H1 (cell line): Measurements from ENCODE around the gene MT1B. TPM values are rescaled to one million over a fixed set of nuclear protein-coding genes. Genes with fewer than 3 reads are reported as not detected.

Experiments used
- CTCF ChIA-PET: fragments of 300-600 bp; sonication (Branson Sonifier 250); formaldehyde crosslinking; loops from one replicate; lab custom pipeline; 2021; ENCODE audit not compliant: partially characterized antibody; lab: Charles Lee
- POLR2A ChIA-PET: fragments of 300-600 bp; sonication (Branson Sonifier 250); formaldehyde crosslinking; loops from one replicate; lab custom pipeline; 2021; ENCODE audit warnings: inconsistent platforms; ENCODE audit not compliant: partially characterized antibody; lab: Charles Lee
- DNase-seq, 2 experiments: peaks; one replicate each; pipeline versions ENCODE4 v3.0.0 to v3.0.0-alpha.2; 2010 to 2022; ENCODE audit warnings: low spot score in 2 of 2, low read depth in 1 of 2, mixed read lengths in 1 of 2
- FAIRE-seq: peaks from 2 replicates; lab custom pipeline; 2011; peaks lifted over from hg19 to GRCh38; lab: Jason Lieb, UNC
- H2AFZ ChIP-seq: 2 replicates; pipeline ENCODE4 v1.8.1; 2012; ENCODE audit warnings: low read length, inconsistent platforms
- H2AK5ac ChIP-seq: 2 replicates; pipeline ENCODE4 v1.6.1; 2013; ENCODE audit warnings: low read depth, low read length
- H2BK120ac ChIP-seq: replicated peaks from 2 replicates; pipeline ENCODE3; 2013; ENCODE audit warnings: low read depth, low read length, inconsistent platforms
- H2BK12ac ChIP-seq: 2 replicates; pipeline ENCODE4 v1.6.1; 2013; ENCODE audit warnings: low read depth, low read length
- H2BK15ac ChIP-seq: 2 replicates; pipeline ENCODE4 v1.6.1; 2013; ENCODE audit warnings: low read length
- H2BK20ac ChIP-seq: 2 replicates; pipeline ENCODE4 v1.6.1; 2013; ENCODE audit warnings: low read length
- H2BK5ac ChIP-seq: 2 replicates; pipeline ENCODE4 v1.6.1; 2013; ENCODE audit warnings: low read depth, low read length
- H3K14ac ChIP-seq: 2 replicates; pipeline ENCODE4 v1.6.1; 2013; ENCODE audit warnings: inconsistent platforms; ENCODE audit not compliant: insufficient read length
- H3K18ac ChIP-seq: 2 replicates; pipeline ENCODE4 v1.6.1; 2013; ENCODE audit warnings: low read length; ENCODE audit errors: extremely low read depth
- H3K23ac ChIP-seq: 2 replicates; pipeline ENCODE4 v1.6.1; 2013; ENCODE audit warnings: inconsistent platforms; ENCODE audit not compliant: insufficient read length
- H3K23me2 ChIP-seq: 2 replicates; pipeline ENCODE4 v1.6.1; 2013; ENCODE audit warnings: low read depth, low read length
- H3K27ac ChIP-seq: 2 replicates; pipeline ENCODE4 v1.6.1; 2011; ENCODE audit warnings: low read depth, low read length, inconsistent platforms
- H3K27me3 ChIP-seq, 4 experiments: replicated peaks in 1 of 4; 1 replicate in 1 of 4; 2 replicates in 3 of 4; pipeline versions ENCODE4 v1.6.1 to v1.8.1; 2011 to 2013; ENCODE audit warnings: low read length in 3 of 4, mild to moderate bottlenecking in 3 of 4, inconsistent platforms in 2 of 4, mixed read lengths in 2 of 4, moderate library complexity in 1 of 4; ENCODE audit not compliant: control insufficient read depth in 3 of 4, insufficient read depth in 3 of 4; ENCODE audit errors: extremely low read depth in 1 of 4
- H3K36me3 ChIP-seq, 4 experiments: 2 replicates each; pipeline versions ENCODE4 v1.6.1 to v1.8.1; 2011 to 2013; ENCODE audit warnings: mild to moderate bottlenecking in 4 of 4, low read length in 3 of 4, moderate library complexity in 2 of 4, control low read depth in 1 of 4, inconsistent platforms in 1 of 4; ENCODE audit not compliant: insufficient read depth in 4 of 4, control insufficient read depth in 2 of 4
- H3K4ac ChIP-seq: replicated peaks from 2 replicates; pipeline ENCODE3; 2013; ENCODE audit warnings: low read length, low read depth, mixed read lengths, inconsistent platforms; ENCODE audit not compliant: insufficient read length
- H3K4me1 ChIP-seq, 4 experiments: replicated peaks in 1 of 4; 1 replicate in 1 of 4; 2 replicates in 3 of 4; pipeline versions ENCODE4 v1.6.1 to v1.8.1; 2011 to 2013; ENCODE audit warnings: low read length in 3 of 4, inconsistent platforms in 2 of 4, mixed read lengths in 1 of 4; ENCODE audit not compliant: insufficient read depth in 4 of 4, control insufficient read depth in 3 of 4
- H3K4me2 ChIP-seq, 2 experiments: 2 replicates each; pipeline versions ENCODE4 v1.6.1 to v1.8.1; 2011 to 2013; ENCODE audit warnings: low read depth in 2 of 2, low read length in 2 of 2, control low read depth in 1 of 2, inconsistent platforms in 1 of 2, mild to moderate bottlenecking in 1 of 2; ENCODE audit not compliant: insufficient read depth in 1 of 2
- H3K4me3 ChIP-seq, 4 experiments: fragments of 200-600, 300-600 bp in 1 of 4; sonication (generic), shearing (Covaris generic), sonication (Bioruptor Twin) in 1 of 4; 2 replicates each; pipeline versions ENCODE4 v1.5.1 to v1.8.1; 2011 to 2016; ENCODE audit warnings: low read length in 4 of 4, low read depth in 3 of 4, control low read depth in 2 of 4, inconsistent platforms in 2 of 4, mild to moderate bottlenecking in 2 of 4, mixed read lengths in 1 of 4, moderate library complexity in 1 of 4; ENCODE audit not compliant: insufficient read depth in 2 of 4; ENCODE audit errors: extremely low read depth in 1 of 4
- H3K56ac ChIP-seq: replicated peaks from 2 replicates; pipeline ENCODE3; 2013; ENCODE audit warnings: low read depth, mild to moderate bottlenecking, mixed read lengths, low read length, inconsistent platforms; ENCODE audit not compliant: insufficient read length
- H3K79me1 ChIP-seq: 2 replicates; pipeline ENCODE4 v1.6.1; 2013; ENCODE audit warnings: low read depth, low read length, control low read depth
- H3K79me2 ChIP-seq, 2 experiments: 2 replicates each; pipeline versions ENCODE4 v1.6.1 to v1.8.1; 2012 to 2013; ENCODE audit warnings: low read length in 2 of 2, mild to moderate bottlenecking in 2 of 2, inconsistent platforms in 1 of 2; ENCODE audit not compliant: insufficient read depth in 2 of 2, control insufficient read depth in 1 of 2
- H3K9ac ChIP-seq, 4 experiments: replicated peaks in 1 of 4; 1 replicate in 1 of 4; 2 replicates in 3 of 4; pipeline versions ENCODE4 v1.6.1 to v1.8.1; 2011 to 2013; ENCODE audit warnings: low read depth in 3 of 4, low read length in 3 of 4, control low read depth in 2 of 4, mild to moderate bottlenecking in 2 of 4, moderate library complexity in 2 of 4, inconsistent platforms in 1 of 4; ENCODE audit errors: extremely low read depth in 1 of 4
- H3K9me3 ChIP-seq, 2 experiments: 2 replicates each; pipeline versions ENCODE4 v1.6.1 to v1.8.1; 2012 to 2013; ENCODE audit warnings: mild to moderate bottlenecking in 2 of 2, moderate library complexity in 2 of 2, control low read depth in 1 of 2, inconsistent platforms in 1 of 2, low read depth in 1 of 2, low read length in 1 of 2, mixed read lengths in 1 of 2; ENCODE audit not compliant: insufficient read depth in 2 of 2
- H4K20me1 ChIP-seq, 2 experiments: replicated peaks in 1 of 2; 2 replicates each; pipeline versions ENCODE3 to v1.8.1; 2011 to 2013; ENCODE audit warnings: inconsistent platforms in 2 of 2, low read length in 2 of 2, mild to moderate bottlenecking in 1 of 2; ENCODE audit not compliant: insufficient read depth in 2 of 2, control insufficient read depth in 1 of 2
- H4K5ac ChIP-seq: 2 replicates; pipeline ENCODE4 v1.6.1; 2013; ENCODE audit warnings: low read length, low read depth, mixed read lengths, inconsistent platforms; ENCODE audit not compliant: insufficient read length
- H4K8ac ChIP-seq: 2 replicates; pipeline ENCODE4 v1.8.0; 2013; ENCODE audit warnings: mild to moderate bottlenecking, moderate library complexity, low read length, inconsistent platforms; ENCODE audit not compliant: insufficient read depth; ENCODE audit errors: extremely low read depth
- H4K91ac ChIP-seq: replicated peaks from 2 replicates; pipeline ENCODE3; 2013; ENCODE audit warnings: low read length, mixed read lengths, inconsistent platforms; ENCODE audit not compliant: insufficient read length
- CBX5 ChIP-seq: fragments of 300-800, 300-1000 bp; sonication (generic); IDR thresholded peaks from 2 replicates; pipeline ENCODE4 v1.7.1; 2016; ENCODE audit warnings: antibody characterized with exemption, low read length, low read depth
- CREB1 ChIP-seq: IDR thresholded peaks from 2 replicates; pipeline ENCODE4 v1.6.1; 2012; ENCODE audit warnings: inconsistent platforms
- JUN ChIP-seq: IDR thresholded peaks from 2 replicates; pipeline ENCODE4 v1.6.1; 2011; ENCODE audit warnings: low read depth, mild to moderate bottlenecking, improper control_type of control experiment, low read length
- MAX ChIP-seq: IDR thresholded peaks from 2 replicates; pipeline ENCODE4 v1.6.1; 2012; ENCODE audit warnings: inconsistent platforms
- POU5F1 ChIP-seq: IDR thresholded peaks from 2 replicates; pipeline ENCODE4 v1.6.1; 2011; ENCODE audit warnings: low read depth, mild to moderate bottlenecking, low read length, moderate library complexity
- RBBP5 ChIP-seq: IDR thresholded peaks from 2 replicates; pipeline ENCODE4 v1.7.1; 2012; ENCODE audit warnings: low read depth, mild to moderate bottlenecking, inconsistent platforms, low read length, moderate library complexity, borderline replicate concordance
- RNF2 ChIP-seq: fragments of 200-900, 300-1000 bp; sonication (generic); IDR thresholded peaks from 2 replicates; pipeline ENCODE4 v1.7.1; 2016; ENCODE audit warnings: borderline replicate concordance, low read depth, mild to moderate bottlenecking, antibody characterized with exemption, low read length; ENCODE audit not compliant: poor library complexity, severe bottlenecking; ENCODE audit errors: missing control alignments
- SIRT6 ChIP-seq: IDR thresholded peaks from one replicate; pipeline ENCODE4 v1.7.1; 2012; ENCODE audit warnings: low read length, inconsistent platforms
- SIX5 ChIP-seq: IDR thresholded peaks from 2 replicates; pipeline ENCODE4 v1.6.1; 2011; ENCODE audit warnings: mild to moderate bottlenecking, low read depth, low read length
- TBP ChIP-seq: IDR thresholded peaks from 2 replicates; pipeline ENCODE4 v1.6.1; 2011; ENCODE audit warnings: low read depth, low read length, improper control_type of control experiment
- ZNF274 ChIP-seq: IDR thresholded peaks from 2 replicates; pipeline ENCODE4 v1.7.0; 2012; ENCODE audit warnings: low read length, borderline replicate concordance; ENCODE audit errors: extremely low read depth
- WGBS, 2 experiments: shearing (Covaris generic) in 1 of 2; methylation state at CpG; one replicate each; pipeline versions ENCODE4 v1.1.6 to v1.1.7; 2013 to 2015; ENCODE audit warnings: low lambda C conversion rate in 2 of 2, mixed read lengths in 2 of 2, inconsistent platforms in 1 of 2, low coverage in 1 of 2, missing lambda C conversion rate in 1 of 2; ENCODE audit not compliant: insufficient replicate concordance in 2 of 2, insufficient coverage in 1 of 2, insufficient read length in 1 of 2; ENCODE audit errors: extremely low coverage in 1 of 2, missing lambda C conversion rate in 1 of 2; 5-methylcytosine and 5-hydroxymethylcytosine counted together
- polyA plus RNA-seq, 7 experiments: library from polyadenylated mRNA; depleted of rRNA in 3 of 7; stranded (reverse) in 5 of 7; unstranded in 2 of 7; fragments of >200 nt in 5 of 7; fragments of 200-250 nt in 2 of 7; gene quantifications; 1 replicate in 5 of 7; 2 replicates in 1 of 7; 4 replicates in 1 of 7; pipeline versions ENCODE4 v1.2.1 to v1.2.3, GENCODE V29; 2011 to 2013; ENCODE audit warnings: missing spikeins in 2 of 7, mixed read lengths in 2 of 7
- total RNA-seq: library from RNA; stranded (reverse); fragmentation: NEBNext Ultra II Directional; extraction: Animal tissue kit (Norgen Biotek cat#: 25700); gene quantifications from 2 replicates; pipeline ENCODE4 v1.2.1, GENCODE V29; 2021
- TF ChIP-seq, protein P1 (sequence below): IDR thresholded peaks from 2 replicates; pipeline ENCODE4 v1.6.1; 2011; ENCODE audit warnings: low read depth, mild to moderate bottlenecking, low read length; ENCODE audit not compliant: insufficient read depth

The MT1B gene
- total and polyA plus RNA-seq, 2 of the 8 experiments (the other 6 are each of a cell fraction or from before 2014, with no cell fraction given), result not detected

DNA sequence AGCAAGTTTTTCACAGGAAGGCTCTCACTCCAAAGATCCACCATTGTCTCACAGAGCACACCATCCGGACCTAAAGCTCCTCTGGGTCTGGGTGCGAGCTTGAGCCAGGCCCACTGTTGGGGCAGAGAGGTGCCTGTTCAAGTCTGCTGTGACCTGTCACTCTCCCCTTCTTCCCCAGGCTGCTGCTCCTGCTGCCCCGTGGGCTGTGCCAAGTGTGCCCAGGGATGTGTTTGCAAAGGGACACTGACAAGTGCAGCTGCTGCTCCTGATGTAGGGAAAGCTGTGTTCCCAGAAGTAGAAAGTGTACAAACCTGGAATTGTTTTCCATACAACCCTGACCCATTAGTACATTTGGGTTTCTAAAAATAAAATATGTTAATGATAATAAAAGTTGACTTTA, 25.8 kb downstream of the MT1B start:
- H3K23ac ChIP-seq, result no peak overlapping the region
- H3K4me3 ChIP-seq, result no peak overlapping the region
- peaks cover 0 to 20% (median 4%) of the 10 kb centered on the region in 4 experiments; a peak in 5 of 7 replicates for H3K4me1 ChIP-seq
- H4K91ac ChIP-seq, result no peak overlapping the region
- H3K56ac ChIP-seq, result no peak overlapping the region
- peak overlapping the region; percentile 73; the same call in 1 of the 2 replicates for H2BK15ac ChIP-seq
- H4K5ac ChIP-seq, result no peak overlapping the region
- H2BK12ac ChIP-seq, result peak overlapping the region; percentile 70; the same call in 1 of the 2 replicates
- H4K8ac ChIP-seq, result no peak overlapping the region
- H3K79me2 ChIP-seq, result no peaks in the 10 kb centered on the region
- no peaks in the 10 kb centered on the region for H3K79me1 ChIP-seq
- H3K23me2 ChIP-seq, result peaks cover 6% of the 10 kb centered on the region
- H2BK20ac ChIP-seq, result peak overlapping the region; percentile 41; the same call in 1 of the 2 replicates
- H3K9ac ChIP-seq, result no peak overlapping the region
- ChIA-PET POLR2A (interaction anchor here (0.6 to 12.9 kb wide), 9 partner anchors 7 to 65 kb away, joined by 3 to 205 read pairs (median 10); partner anchors contain the start of genes MT1A, MT1E, MT1G and MT1H), CTCF (interaction anchor here (1.5 to 6.0 kb wide), 6 partner anchors 20 to 76 kb away, joined by 3 to 57 read pairs (median 6); no protein-coding TSS in a partner anchor)
- H4K20me1 ChIP-seq, result peaks cover 0 to 1% of the 10 kb centered on the region in 2 experiments
- H3K27ac ChIP-seq, result no peak overlapping the region
- DNase-seq (no peak), FAIRE-seq (no peak)
- H2AK5ac ChIP-seq, result no peak overlapping the region; the same call in 1 of the 2 replicates
- H3K14ac ChIP-seq, result no peak overlapping the region
- H2BK120ac ChIP-seq, result no peak overlapping the region
- H3K4me2 ChIP-seq, result 0 out of 4 replicates have a peak overlapping the region, but pooled peaks of 1 of the 2 experiments have one; percentile 90
- no peaks in the 10 kb centered on the region for H3K9me3 ChIP-seq
- no peak overlapping the region for H2AFZ ChIP-seq
- WGBS, 2 experiments, result 74% methylated on average over 3 of the region's 3 CpGs; no CpG with 5 or more reads in 1 of the 2 experiments
- peaks cover 5 to 56% (median 29%) of the 10 kb centered on the region in 4 experiments for H3K27me3 ChIP-seq
- 0 out of 2 replicates have a peak overlapping the region, but pooled peaks have one; percentile 60 for H2BK5ac ChIP-seq
- H3K4ac ChIP-seq, result no peak overlapping the region
- H3K36me3 ChIP-seq, result no peaks in the 10 kb centered on the region
- no peak overlapping the region; the same call in 1 of the 2 replicates for H3K18ac ChIP-seq
- TF ChIP-seq MAX (no peak), CBX5 (no peak), SIRT6 (no peak), POU5F1 (no peak), RNF2 (no peak), CREB1 (no peak), RBBP5 (no peak), ZNF274 (no peak), SIX5 (no peak), TBP (no peak), JUN (no peak)
- TF ChIP-seq, protein P1, sequence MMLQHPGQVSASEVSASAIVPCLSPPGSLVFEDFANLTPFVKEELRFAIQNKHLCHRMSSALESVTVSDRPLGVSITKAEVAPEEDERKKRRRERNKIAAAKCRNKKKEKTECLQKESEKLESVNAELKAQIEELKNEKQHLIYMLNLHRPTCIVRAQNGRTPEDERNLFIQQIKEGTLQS, result no peak
